OCI-LY3 (cell line): ENCODE data around the gene LBHD1.

ENCODE experiments used
- EZH2phosphoT487 ChIP-seq: fragments of 200-600 bp; shearing (Covaris generic); IDR thresholded peaks from 2 replicates; pipeline ENCODE4 v1.6.1; 2018; ENCODE audit warnings: antibody characterized with exemption, mixed run types, low read depth
- TF ChIP-seq, protein P1 (sequence below): fragments of 200-600, 300-600 bp; sonication (generic); IDR thresholded peaks from 2 replicates; pipeline ENCODE4 v1.5.1; 2014; ENCODE audit warnings: antibody characterized with exemption, low read length, low read depth

- TF ChIP-seq, protein P1, sequence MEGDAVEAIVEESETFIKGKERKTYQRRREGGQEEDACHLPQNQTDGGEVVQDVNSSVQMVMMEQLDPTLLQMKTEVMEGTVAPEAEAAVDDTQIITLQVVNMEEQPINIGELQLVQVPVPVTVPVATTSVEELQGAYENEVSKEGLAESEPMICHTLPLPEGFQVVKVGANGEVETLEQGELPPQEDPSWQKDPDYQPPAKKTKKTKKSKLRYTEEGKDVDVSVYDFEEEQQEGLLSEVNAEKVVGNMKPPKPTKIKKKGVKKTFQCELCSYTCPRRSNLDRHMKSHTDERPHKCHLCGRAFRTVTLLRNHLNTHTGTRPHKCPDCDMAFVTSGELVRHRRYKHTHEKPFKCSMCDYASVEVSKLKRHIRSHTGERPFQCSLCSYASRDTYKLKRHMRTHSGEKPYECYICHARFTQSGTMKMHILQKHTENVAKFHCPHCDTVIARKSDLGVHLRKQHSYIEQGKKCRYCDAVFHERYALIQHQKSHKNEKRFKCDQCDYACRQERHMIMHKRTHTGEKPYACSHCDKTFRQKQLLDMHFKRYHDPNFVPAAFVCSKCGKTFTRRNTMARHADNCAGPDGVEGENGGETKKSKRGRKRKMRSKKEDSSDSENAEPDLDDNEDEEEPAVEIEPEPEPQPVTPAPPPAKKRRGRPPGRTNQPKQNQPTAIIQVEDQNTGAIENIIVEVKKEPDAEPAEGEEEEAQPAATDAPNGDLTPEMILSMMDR = no peak
- no peak for TF ChIP-seq EZH2phosphoT487
Observed at GRCh38 chr11:62678433-62678769, 6.3 kb upstream of the LBHD1 start.
